Gastrocnemius medialis (tissue), 4 donors: ENCODE data around the gene SUSD4.

Experiments
- POLR2A ChIP-seq, 2 donors: fragments of 450-650 bp; IDR thresholded peaks; one replicate each; pipeline ENCODE4 v1.6.1; 2017; ENCODE audit warnings: antibody characterized with exemption in 2 of 2, mild to moderate bottlenecking in 2 of 2, moderate library complexity in 2 of 2
- TF ChIP-seq, protein P1 (sequence below), 5 experiments: fragments of 450-650 bp in 3 of 5; fragments of 200-600 bp in 2 of 5; sonication (generic) in 2 of 5; IDR thresholded peaks in 4 of 5; conservative IDR thresholded peaks in 1 of 5; 1 replicate in 4 of 5; 2 replicates in 1 of 5; pipeline ENCODE4 v1.5.1; 2016 to 2019; ENCODE audit warnings: antibody characterized with exemption in 5 of 5, mild to moderate bottlenecking in 3 of 5, moderate library complexity in 3 of 5

DNA sequence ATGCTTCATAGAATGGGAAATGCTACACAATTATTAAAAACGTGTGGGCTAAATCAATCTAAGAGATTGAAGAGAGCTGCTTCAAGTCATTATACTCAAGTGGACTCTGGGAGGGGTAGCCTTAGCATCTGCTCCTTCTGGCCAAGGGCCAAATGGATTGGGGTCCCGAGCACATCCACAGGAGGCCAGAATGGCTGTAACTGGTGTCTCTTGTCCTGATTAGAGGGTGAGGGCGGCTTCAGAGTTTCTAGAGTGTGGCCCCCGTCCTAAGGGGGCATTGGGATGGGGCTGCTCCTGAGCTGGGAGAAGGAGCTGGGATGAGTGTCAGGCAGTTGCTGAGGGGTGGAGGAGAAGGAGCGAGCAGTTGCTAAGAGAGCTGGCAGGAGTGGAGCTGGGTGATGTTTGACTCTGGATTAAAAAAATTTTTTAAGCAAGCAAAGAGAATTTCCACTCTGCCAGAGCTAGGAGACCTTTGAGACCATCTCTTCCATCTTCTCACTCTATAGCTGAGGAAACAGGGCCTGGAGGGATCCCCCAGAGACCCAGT is 149.6 kb downstream of the SUSD4 start:
- TF ChIP-seq, protein P1, sequence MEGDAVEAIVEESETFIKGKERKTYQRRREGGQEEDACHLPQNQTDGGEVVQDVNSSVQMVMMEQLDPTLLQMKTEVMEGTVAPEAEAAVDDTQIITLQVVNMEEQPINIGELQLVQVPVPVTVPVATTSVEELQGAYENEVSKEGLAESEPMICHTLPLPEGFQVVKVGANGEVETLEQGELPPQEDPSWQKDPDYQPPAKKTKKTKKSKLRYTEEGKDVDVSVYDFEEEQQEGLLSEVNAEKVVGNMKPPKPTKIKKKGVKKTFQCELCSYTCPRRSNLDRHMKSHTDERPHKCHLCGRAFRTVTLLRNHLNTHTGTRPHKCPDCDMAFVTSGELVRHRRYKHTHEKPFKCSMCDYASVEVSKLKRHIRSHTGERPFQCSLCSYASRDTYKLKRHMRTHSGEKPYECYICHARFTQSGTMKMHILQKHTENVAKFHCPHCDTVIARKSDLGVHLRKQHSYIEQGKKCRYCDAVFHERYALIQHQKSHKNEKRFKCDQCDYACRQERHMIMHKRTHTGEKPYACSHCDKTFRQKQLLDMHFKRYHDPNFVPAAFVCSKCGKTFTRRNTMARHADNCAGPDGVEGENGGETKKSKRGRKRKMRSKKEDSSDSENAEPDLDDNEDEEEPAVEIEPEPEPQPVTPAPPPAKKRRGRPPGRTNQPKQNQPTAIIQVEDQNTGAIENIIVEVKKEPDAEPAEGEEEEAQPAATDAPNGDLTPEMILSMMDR (IDR thresholded peaks at IDR 0.05 in 4 of 5, conservative IDR thresholded peaks at IDR 0.05 in 1 of 5), result no peak
- TF ChIP-seq POLR2A (IDR thresholded peaks at IDR 0.05), result no peak
